Stimulated activated CD4-positive, alpha-beta T cell treated with anti-CD3 and anti-CD28 coated beads, Interleukin-2, amount 100 ng/mL, for 24 hours (primary cell): ENCODE results near the gene DPM2.

Experiments
- DNase-seq, 2 donors: peaks; one replicate each; pipeline ENCODE4 v3.0.0-alpha.2; 2020

Gene DPM2

GRCh38 chr9:127895811-127896210, 41.8 kb downstream of the DPM2 start:
- DNase-seq, result no peak

- no peak for DNase-seq
Observed at GRCh38 chr9:127893392-127893791, 44.3 kb downstream of the DPM2 start.

GRCh38 chr9:127892831-127893230, 44.8 kb downstream of the DPM2 start:
- DNase-seq, result no peak

- no peak for DNase-seq
Observed at GRCh38 chr9:127890053-127890452, 47.6 kb downstream of the DPM2 start.

- DNase-seq, result no peak
Observed at GRCh38 chr9:127887792-127888191, 49.9 kb downstream of the DPM2 start.

- DNase-seq, result no peak
Observed at GRCh38 chr9:127886401-127886972, 51.2 kb downstream of the DPM2 start.

- no peak for DNase-seq
Observed at GRCh38 chr9:127885508-127886281, 52.0 kb downstream of the DPM2 start.
